ENCODE results near the gene ULK4. TPM values are rescaled to one million over a fixed set of nuclear protein-coding genes. Genes with fewer than 3 reads are reported as not detected.
"Not testable (repeated sequence)": the region's sequence is repeated elsewhere in the genome, so short reads cannot be mapped to it uniquely, and the experiment has no call there.

The ULK4 gene
- polyA plus RNA-seq, 4 donors, result 2.7 to 5.6 (median 5.1) TPM

GRCh38 chr3:41792806-41793205 lies 169.1 kb downstream of the ULK4 start:
- no peak for DNase-seq (ENCODE audit: low read depth in 4 of 4, low spot score in 3 of 4)

- no peak for DNase-seq (ENCODE audit: low read depth in 4 of 4, low spot score in 3 of 4)
Observed at GRCh38 chr3:41769106-41769505, 192.8 kb downstream of the ULK4 start.

GRCh38 chr3:41768363-41768762 lies 193.5 kb downstream of the ULK4 start:
- no peak for DNase-seq (ENCODE audit: low read depth in 4 of 4, low spot score in 3 of 4)

- not testable (repeated sequence) for DNase-seq (ENCODE audit: low read depth in 4 of 4, low spot score in 3 of 4)
Observed at GRCh38 chr3:41762867-41763266, 199.0 kb downstream of the ULK4 start.

GRCh38 chr3:41753651-41754050 lies 208.3 kb downstream of the ULK4 start:
- DNase-seq (ENCODE audit: low read depth in 4 of 4, low spot score in 3 of 4), result no peak

- DNase-seq (ENCODE audit: low read depth in 4 of 4, low spot score in 3 of 4), result no peak
Observed at GRCh38 chr3:41751597-41751996, 210.3 kb downstream of the ULK4 start.

- no peak for DNase-seq (ENCODE audit: low read depth in 4 of 4, low spot score in 3 of 4)
Observed at GRCh38 chr3:41749988-41750387, 211.9 kb downstream of the ULK4 start.

GRCh38 chr3:41746215-41746614 lies 215.7 kb downstream of the ULK4 start:
- DNase-seq (ENCODE audit: low read depth in 4 of 4, low spot score in 3 of 4), result no peak

- no peak for DNase-seq (ENCODE audit: low read depth in 4 of 4, low spot score in 3 of 4)
Observed at GRCh38 chr3:41742121-41742520, 219.8 kb downstream of the ULK4 start.

- DNase-seq (ENCODE audit: low read depth in 4 of 4, low spot score in 3 of 4), result no peak
Observed at GRCh38 chr3:41740374-41740886, 221.5 kb downstream of the ULK4 start.

- DNase-seq (ENCODE audit: low read depth in 4 of 4, low spot score in 3 of 4), result no peak
Observed at GRCh38 chr3:41726891-41727290, 235.0 kb downstream of the ULK4 start.

GRCh38 chr3:41717641-41718040 lies 244.3 kb downstream of the ULK4 start:
- no peak for DNase-seq (ENCODE audit: low read depth in 4 of 4, low spot score in 3 of 4)

GRCh38 chr3:41716471-41716870 lies 245.4 kb downstream of the ULK4 start:
- DNase-seq (ENCODE audit: low read depth in 4 of 4, low spot score in 3 of 4), result peak in 2 of 4 donors; percentile 10 to 36

- no peak for DNase-seq (ENCODE audit: low read depth in 4 of 4, low spot score in 3 of 4)
Observed at GRCh38 chr3:41715376-41715775, 246.5 kb downstream of the ULK4 start.

GRCh38 chr3:41711651-41712050 lies 250.3 kb downstream of the ULK4 start:
- no peak for DNase-seq (ENCODE audit: low read depth in 4 of 4, low spot score in 3 of 4)

GRCh38 chr3:41710646-41711388 lies 251.1 kb downstream of the ULK4 start:
- no peak for DNase-seq (ENCODE audit: low read depth in 4 of 4, low spot score in 3 of 4)

- DNase-seq (ENCODE audit: low read depth in 4 of 4, low spot score in 3 of 4), result not testable (repeated sequence)
Observed at GRCh38 chr3:41709213-41709612, 252.7 kb downstream of the ULK4 start.

GRCh38 chr3:41708176-41708575 lies 253.7 kb downstream of the ULK4 start:
- no peak for DNase-seq (ENCODE audit: low read depth in 4 of 4, low spot score in 3 of 4)

- no peak for DNase-seq (ENCODE audit: low read depth in 4 of 4, low spot score in 3 of 4)
Observed at GRCh38 chr3:41705893-41706292, 256.0 kb downstream of the ULK4 start.

GRCh38 chr3:41701191-41701698 lies 260.7 kb downstream of the ULK4 start:
- DNase-seq (ENCODE audit: low read depth in 4 of 4, low spot score in 3 of 4), result no peak

- no peak for DNase-seq (ENCODE audit: low read depth in 4 of 4, low spot score in 3 of 4)
Observed at GRCh38 chr3:41700155-41700554, 261.7 kb downstream of the ULK4 start.

- DNase-seq (ENCODE audit: low read depth in 4 of 4, low spot score in 3 of 4), result no peak
Observed at GRCh38 chr3:41698898-41699297, 263.0 kb downstream of the ULK4 start.

Measured in left renal pelvis (tissue), 4 donors.